ENCODE data around the gene ATP6V0A4.
"Not testable (repeated sequence)": the region's sequence is repeated elsewhere in the genome, so short reads cannot be mapped to it uniquely, and the experiment has no call there.

The ATP6V0A4 gene

GRCh38 chr7:138804618-138805017 lies 6.6 kb upstream of the ATP6V0A4 start:
- no peak for DNase-seq

DNA sequence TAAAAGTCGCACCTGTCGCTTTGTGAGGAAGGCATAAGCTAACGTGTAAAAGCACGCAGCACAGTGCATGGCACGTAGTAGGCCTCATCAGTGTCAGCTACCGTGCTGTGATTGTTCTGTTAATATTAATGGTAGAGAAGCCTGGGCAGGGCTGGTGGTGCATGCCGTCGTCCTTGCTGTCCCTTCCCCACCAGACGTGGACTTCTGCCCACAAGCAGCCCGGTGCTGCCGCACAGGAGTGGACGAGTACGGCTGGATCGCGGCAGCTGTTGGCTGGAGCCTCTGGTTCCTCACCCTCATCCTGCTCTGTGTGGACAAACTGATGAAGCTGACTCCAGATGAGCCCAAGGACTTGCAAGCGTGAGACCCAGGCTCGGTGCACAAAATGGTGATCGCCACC lies 4.7 kb upstream of the ATP6V0A4 start:
- DNase-seq: no peak

- DNase-seq: peak in 18 of 56 donors; percentile 0 to 53 (median 6)
Measured at GRCh38 chr7:138801256-138801655, 3.3 kb upstream of the ATP6V0A4 start.

- DNase-seq: no peak
Measured at GRCh38 chr7:138799336-138800000, 1.5 kb upstream of the ATP6V0A4 start.

- no peak for DNase-seq
Measured at GRCh38 chr7:138798836-138799235, 840 bp upstream of the ATP6V0A4 start.

DNA sequence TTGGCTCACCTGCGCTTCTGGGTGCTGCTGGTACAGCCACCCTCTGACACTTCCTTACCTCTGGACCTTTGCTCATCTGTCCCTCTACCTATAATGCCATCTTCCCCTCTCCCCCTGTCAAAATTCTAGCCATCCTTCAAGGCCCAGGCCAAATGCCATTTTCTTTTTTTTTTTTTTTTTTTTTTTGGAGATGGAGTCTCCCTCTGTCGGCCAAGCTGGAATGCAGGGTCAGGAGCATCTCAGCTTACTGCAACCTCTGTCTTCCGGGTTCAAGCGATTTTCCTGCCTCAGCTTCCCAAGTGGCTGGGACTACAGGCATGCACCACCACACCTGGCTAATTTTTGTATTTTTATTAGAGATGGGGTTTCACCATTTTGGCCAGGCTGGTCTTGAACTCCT lies 950 bp downstream of the ATP6V0A4 start:
- not testable (repeated sequence) for DNase-seq

- no peak for DNase-seq
Measured at GRCh38 chr7:138796038-138796615, 1.9 kb downstream of the ATP6V0A4 start.

DNA sequence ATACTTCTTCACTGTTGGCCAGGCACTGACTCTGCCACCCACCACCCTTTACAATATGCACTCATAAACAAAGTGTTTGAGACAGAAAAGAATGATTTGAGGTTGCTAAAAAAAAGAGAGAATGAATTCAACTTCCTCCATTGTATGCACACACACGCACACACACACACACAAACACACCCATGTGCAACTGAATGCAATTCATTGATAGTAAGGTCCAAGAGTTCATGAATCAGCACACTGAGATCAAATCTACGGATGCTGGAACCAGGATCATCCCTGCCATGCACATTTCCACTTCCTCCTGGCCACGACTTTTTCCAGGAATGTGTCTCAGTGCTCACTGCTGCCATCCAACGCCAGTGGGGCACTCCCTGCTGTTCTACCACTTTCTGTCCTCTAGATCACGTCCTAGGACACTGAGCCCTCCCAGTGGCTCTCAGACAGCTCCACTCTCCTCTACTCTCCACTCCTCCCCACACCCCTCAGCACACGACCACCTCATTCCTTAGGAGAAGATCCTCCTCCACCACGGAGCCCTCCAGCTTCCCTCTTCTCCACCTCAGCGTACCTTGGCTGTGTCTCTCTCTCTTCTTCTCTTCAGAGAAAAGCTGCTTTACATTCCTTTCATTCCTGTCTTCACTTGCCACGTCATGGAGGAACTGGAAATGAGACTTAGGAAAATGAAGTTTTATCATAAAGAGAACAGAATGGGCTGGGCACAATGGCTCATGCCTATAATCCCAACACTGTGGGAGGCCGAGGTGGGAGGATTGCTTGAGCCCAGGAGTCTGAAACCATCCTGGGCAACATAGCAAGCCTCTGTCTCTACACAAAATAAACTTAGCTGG lies 12.2 kb downstream of the ATP6V0A4 start:
- no peak for DNase-seq

GRCh38 chr7:138784692-138785091 lies 13.3 kb downstream of the ATP6V0A4 start:
- DNase-seq: no peak

GRCh38 chr7:138781004-138781403 lies 17.0 kb downstream of the ATP6V0A4 start:
- no peak for DNase-seq

DNA sequence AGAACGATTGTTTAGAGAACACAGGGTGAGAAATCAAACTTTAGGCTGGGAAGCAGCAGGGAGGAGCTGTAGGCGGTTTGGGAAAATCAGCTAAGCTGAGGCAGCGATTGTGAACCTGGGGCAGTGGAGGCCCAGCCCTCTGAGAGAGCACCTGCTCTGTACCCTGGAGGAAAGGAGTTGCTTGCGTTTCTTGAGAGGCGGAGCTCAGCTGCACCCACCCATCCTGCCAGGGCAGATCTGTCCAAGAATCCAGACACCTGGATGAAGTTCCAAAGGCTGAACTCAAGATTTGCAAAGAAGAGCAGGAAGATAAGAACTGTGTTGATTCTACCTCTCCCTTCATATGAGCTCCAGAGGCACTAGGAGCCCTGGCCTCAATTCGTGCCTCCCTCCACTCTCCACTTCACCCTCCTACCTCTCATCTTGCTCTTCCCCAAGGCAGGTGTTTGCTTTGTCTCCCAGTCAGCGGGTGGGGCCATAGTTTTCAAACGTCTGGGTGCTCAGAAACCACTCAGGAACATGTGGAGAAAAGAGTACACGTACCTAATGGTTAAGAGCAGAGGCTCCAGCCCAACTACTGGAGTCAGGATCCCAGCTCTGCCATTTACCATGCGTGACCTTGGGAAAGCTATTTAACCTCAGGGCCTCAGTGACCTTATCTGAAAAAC lies 21.7 kb downstream of the ATP6V0A4 start:
- DNase-seq: no peak

GRCh38 chr7:138773817-138774216 lies 24.2 kb downstream of the ATP6V0A4 start:
- no peak for DNase-seq

DNA sequence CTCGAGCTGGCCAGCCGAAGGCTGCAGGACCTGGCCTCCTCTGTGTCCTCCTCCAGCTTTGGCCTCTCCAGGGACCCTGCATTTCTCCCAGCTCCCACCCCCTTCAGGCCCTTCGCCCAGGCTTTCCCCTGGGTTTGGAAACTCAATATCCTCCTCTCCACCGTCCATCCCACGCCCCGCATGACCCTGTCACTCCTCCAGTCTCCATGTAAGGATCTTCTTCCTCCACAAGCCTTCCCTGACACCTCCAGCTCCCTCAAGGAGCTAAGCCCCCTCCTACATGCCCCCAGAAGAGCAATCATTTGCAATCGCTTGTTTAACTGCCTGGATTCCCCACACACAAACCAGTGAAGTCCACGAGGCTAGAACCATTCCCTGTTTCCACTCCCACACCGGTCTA lies 24.8 kb downstream of the ATP6V0A4 start:
- DNase-seq: no peak

- DNase-seq: no peak
Measured at GRCh38 chr7:138770904-138771303, 27.1 kb downstream of the ATP6V0A4 start.

DNA sequence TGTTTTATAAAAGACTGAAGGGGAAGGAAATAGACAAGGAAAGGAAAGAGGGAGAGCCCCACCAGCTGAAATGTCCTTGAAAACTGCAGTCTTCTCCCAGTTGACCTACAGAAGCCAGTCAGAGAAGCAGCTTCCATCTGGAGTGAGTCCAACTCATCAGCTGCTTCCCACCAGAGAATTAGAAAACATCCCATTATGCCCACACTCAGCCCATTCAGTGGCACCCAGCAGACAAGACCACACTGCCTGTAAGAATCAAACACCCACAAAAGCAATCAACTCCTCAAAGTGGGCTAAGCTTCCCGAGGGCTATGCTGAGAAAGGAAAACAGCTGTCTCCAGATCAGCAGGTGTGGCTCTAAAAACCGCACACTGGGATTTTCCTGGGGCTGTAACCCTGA lies 29.8 kb downstream of the ATP6V0A4 start:
- DNase-seq: no peak

GRCh38 chr7:138756591-138757242 lies 41.3 kb downstream of the ATP6V0A4 start:
- no peak for DNase-seq

GRCh38 chr7:138755842-138756590 lies 42.0 kb downstream of the ATP6V0A4 start:
- DNase-seq: peak in 1 of 56 donors; percentile 4

DNA sequence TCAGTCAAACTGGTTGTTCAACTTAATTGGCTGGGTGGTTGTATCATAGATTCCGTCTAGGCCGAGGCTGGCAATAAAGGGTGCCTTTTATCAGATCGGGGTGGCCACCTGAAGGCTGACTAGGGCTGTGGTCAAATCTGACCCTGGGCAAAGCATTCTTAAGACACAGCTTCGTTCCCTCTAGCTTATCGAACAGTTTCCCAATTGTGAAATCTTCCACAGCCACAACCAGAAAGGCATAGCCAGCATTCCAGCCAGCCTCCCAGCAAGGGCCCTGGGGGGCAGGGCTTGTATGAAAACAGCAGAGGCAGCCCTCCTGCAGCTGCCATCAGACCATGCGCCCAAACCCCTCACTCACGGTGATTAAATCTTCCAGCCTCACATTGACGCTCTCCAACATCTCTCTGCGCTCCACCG lies 42.7 kb downstream of the ATP6V0A4 start:
- DNase-seq: no peak

GRCh38 chr7:138753610-138754009 lies 44.4 kb downstream of the ATP6V0A4 start:
- DNase-seq: no peak

GRCh38 chr7:138753150-138753518 lies 44.9 kb downstream of the ATP6V0A4 start:
- DNase-seq: no peak

Data from amygdala (tissue), 56 donors.